ENCODE data around the gene CACNA1H. TPM values are rescaled to one million over a fixed set of nuclear protein-coding genes. Genes with fewer than 3 reads are reported as not detected.

Gene CACNA1H
- total and polyA plus RNA-seq, 2 of the 4 experiments (the other 2 are of a cell fraction) = 1.6 to 5.8 TPM

GRCh38 chr16:1225051-1225451 is 72.1 kb downstream of the CACNA1H start, which contains the start of gene TPSG1:
Gene TPSG1 (minus strand): TSS chr16:1225268. CDS start chr16:1225252, 16 bp downstream.
- Histone ChIP-seq H4K91ac (ENCODE audit: insufficient read depth, low read depth, low read length) (no peak within 1 kb of the TSS), H3K18ac (ENCODE audit: low read depth, low read length) (no peak within 1 kb of the TSS), H2AK5ac (ENCODE audit: low read depth, low read length) (no peak within 1 kb of the TSS), H2BK5ac (ENCODE audit: low read depth, low read length, poor library complexity, severe bottlenecking) (no peak within 1 kb of the TSS), H2BK15ac (ENCODE audit: low read depth, low read length) (no peak within 1 kb of the TSS), H2BK20ac (ENCODE audit: low read depth, low read length) (no peak within 1 kb of the TSS), H3K14ac (replicated peaks; ENCODE audit: low read depth, low read length) (no peak within 1 kb of the TSS), H3K56ac (ENCODE audit: extremely low read depth, insufficient read depth, low read length) (no peak within 1 kb of the TSS), H3K27ac (ENCODE audit: insufficient read depth, low read length) (no peak within 1 kb of the TSS), H3K9ac (ENCODE audit: low read depth, low read length) (no peak within 1 kb of the TSS), H2BK120ac (ENCODE audit: low read depth, low read length) (no peak within 1 kb of the TSS), H3K4me3 (ENCODE audit: insufficient read depth, low read depth, low read length) (no peak within 1 kb of the TSS), H3K36me3 (ENCODE audit: control insufficient read depth, insufficient read depth, low read length) (no peaks in the 10 kb centered on the region), H4K20me1 (ENCODE audit: insufficient read depth, low read length) (no peaks in the 10 kb centered on the region), H3K23ac (ENCODE audit: low read depth, low read length) (no peak within 1 kb of the TSS), H3K4ac (ENCODE audit: low read depth, low read length) (no peak within 1 kb of the TSS), H3K9me1 (ENCODE audit: insufficient read depth, low read length) (no peaks in the 10 kb centered on the region), H4K8ac (ENCODE audit: low read depth in 2 of 2, low read length in 2 of 2) (no peak within 1 kb of the TSS), H4K5ac (ENCODE audit: low read depth, low read length) (no peak within 1 kb of the TSS), H3K4me2 (ENCODE audit: low read depth, low read length) (no peak within 1 kb of the TSS), H3K27me3 (ENCODE audit: control insufficient read depth, insufficient read depth, low read length) (no peaks in the 10 kb centered on the region; the same call in 1 of the 2 replicates), H2AK9ac (replicated peaks; ENCODE audit: low read depth, low read length, poor library complexity) (no peak within 1 kb of the TSS), H3K9me3 (ENCODE audit: control insufficient read depth, insufficient read depth, low read length) (no peaks in the 10 kb centered on the region), H3K79me1 (ENCODE audit: low read depth in 1 of 2, low read length in 2 of 2) (no peaks in the 10 kb centered on the region), H3K4me1 (ENCODE audit: control insufficient read depth, insufficient read depth, low read length) (no peaks in the 10 kb centered on the region), H2AFZ (replicated peaks; ENCODE audit: low read length, poor library complexity) (no peak within 1 kb of the TSS)
- ATAC-seq (ENCODE audit: low read depth) (no peak), DNase-seq (no peak)
- in situ Hi-C loops (cut with MboI; ENCODE audit: low sequenced_read_pairs) (no loop called here), intact Hi-C loops (cut with micrococcal nuclease) (no loop called here), dilution Hi-C loops (cut with HindIII; ENCODE audit: low sequenced_read_pairs, unreplicated experiment) (no loop called here)
- ChIA-PET CTCF (no interaction called here), POLR2A (ENCODE audit: unreplicated experiment) (no interaction called here)
- WGBS, 2 experiments (ENCODE audit: extremely low coverage in 2 of 2, insufficient read length in 1 of 2) = no CpG with 5 or more reads among the region's 10 CpGs
- no peak for TF ChIP-seq FOS (IDR thresholded peaks at IDR 0.05; ENCODE audit: low read depth, low read length)
- no TSS peak for BruUV-seq (replicated peaks)
